Effector memory CD4-positive, alpha-beta T cell (primary cell): ENCODE measurements around the gene LRMDA.

Experiments
- DNase-seq, 3 donors: peaks; one replicate each; pipeline ENCODE4 v3.0.0-alpha.2; 2020
- H3K27ac ChIP-seq: 2 replicates; pipeline ENCODE4 v1.7.0; 2013; ENCODE audit warnings: mild to moderate bottlenecking, low read length, moderate library complexity; ENCODE audit not compliant: insufficient read depth, poor library complexity, severe bottlenecking
- H3K27me3 ChIP-seq: replicated peaks from 2 replicates; pipeline ENCODE4 v1.7.0; 2013; ENCODE audit warnings: mild to moderate bottlenecking, low read length; ENCODE audit not compliant: insufficient read depth, control insufficient read depth, poor library complexity, severe bottlenecking
- H3K36me3 ChIP-seq: 2 replicates; pipeline ENCODE4 v1.7.0; 2013; ENCODE audit warnings: mild to moderate bottlenecking, low read length, moderate library complexity; ENCODE audit not compliant: control insufficient read depth, insufficient read depth
- H3K4me1 ChIP-seq: 2 replicates; pipeline ENCODE4 v1.7.0; 2013; ENCODE audit warnings: low read length, mild to moderate bottlenecking; ENCODE audit not compliant: control insufficient read depth, insufficient read depth, poor library complexity, severe bottlenecking
- H3K4me3 ChIP-seq: 2 replicates; pipeline ENCODE4 v1.7.0; 2013; ENCODE audit warnings: low read length, low read depth, mild to moderate bottlenecking; ENCODE audit not compliant: insufficient read depth, poor library complexity, severe bottlenecking
- H3K9me3 ChIP-seq: 2 replicates; pipeline ENCODE4 v1.7.0; 2013; ENCODE audit warnings: mild to moderate bottlenecking, low read length, moderate library complexity; ENCODE audit not compliant: control insufficient read depth

The LRMDA gene

DNA sequence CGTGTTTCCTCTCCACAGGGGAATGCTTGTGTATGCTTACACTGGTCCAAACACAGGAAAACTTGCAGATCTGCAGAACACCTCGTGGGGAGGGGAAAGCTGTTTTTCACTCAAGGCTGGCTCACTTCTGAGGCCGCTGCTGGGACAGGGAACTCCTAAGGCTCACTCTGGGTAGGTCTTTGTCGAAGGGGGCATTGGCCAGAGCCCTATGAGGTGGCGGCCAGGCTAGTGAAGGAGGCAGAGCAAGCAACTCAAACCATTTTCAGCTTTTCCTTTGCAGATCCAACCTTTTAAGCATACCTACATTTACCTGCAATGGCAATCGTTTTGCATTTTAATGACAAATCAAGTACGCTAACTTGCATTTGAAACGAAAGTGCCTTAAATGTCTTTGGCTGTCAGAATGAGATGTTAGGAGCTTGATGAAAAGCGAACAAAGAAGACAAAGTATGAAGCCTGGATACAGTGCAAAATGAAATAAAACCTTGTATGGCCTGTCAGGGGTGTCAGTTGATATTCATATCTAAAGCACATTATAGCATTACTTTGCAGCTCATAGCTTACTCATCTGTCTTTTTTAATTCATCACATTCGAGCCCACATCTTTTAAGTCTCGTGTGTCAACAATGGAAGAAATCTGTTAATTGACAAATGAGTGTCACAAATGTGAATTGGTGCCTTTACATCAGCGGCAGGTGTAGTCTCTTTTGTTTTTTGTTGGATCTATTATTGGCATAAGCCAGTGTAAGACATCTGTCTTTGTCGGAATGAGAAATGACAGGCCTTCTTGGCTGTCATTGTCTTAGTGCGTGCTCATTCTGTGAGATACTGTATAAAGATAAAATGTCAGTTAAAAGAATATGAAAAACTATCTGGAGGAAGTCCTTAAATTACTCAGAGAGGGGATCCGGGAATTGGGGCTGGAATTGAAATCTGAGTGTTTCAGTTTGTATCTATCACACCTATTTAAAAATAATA is 30.5 kb downstream of the LRMDA start:
- no peaks in the 10 kb centered on the region for H3K4me1 ChIP-seq
- DNase-seq, result no peak
- no peaks in the 10 kb centered on the region for H3K27me3 ChIP-seq
- no peak overlapping the region for H3K27ac ChIP-seq
- no peaks in the 10 kb centered on the region for H3K9me3 ChIP-seq
- no peaks in the 10 kb centered on the region for H3K36me3 ChIP-seq
- no peak overlapping the region for H3K4me3 ChIP-seq

DNA sequence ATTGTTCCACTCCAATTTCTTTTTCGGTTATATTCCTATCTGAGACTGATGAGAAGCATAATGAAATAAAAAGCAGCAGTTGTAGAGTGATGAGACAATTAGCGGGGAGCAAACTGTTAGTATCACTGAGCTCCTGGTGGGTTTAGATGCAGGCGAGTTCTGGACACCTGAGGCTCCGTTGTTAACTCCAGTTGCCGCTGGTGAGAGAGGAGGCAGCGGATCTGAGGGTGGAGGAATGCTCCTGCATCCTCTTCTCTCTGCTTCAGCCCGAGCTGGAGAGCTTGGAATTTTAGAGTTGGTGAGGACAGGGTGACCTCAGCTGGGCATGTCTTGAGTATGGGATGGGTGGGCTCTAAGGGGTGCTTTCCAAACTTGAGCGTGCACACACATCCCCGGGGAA is 31.4 kb downstream of the LRMDA start:
- Histone ChIP-seq H3K4me3 (no peak overlapping the region), H3K27ac (no peak overlapping the region)
- no peak for DNase-seq

GRCh38 chr10:75464478-75465449 is 33.3 kb downstream of the LRMDA start:
- Histone ChIP-seq H3K4me3 (no peak overlapping the region), H3K27me3 (no peaks in the 10 kb centered on the region), H3K9me3 (no peaks in the 10 kb centered on the region), H3K4me1 (no peaks in the 10 kb centered on the region), H3K27ac (no peak overlapping the region), H3K36me3 (no peaks in the 10 kb centered on the region)
- DNase-seq, result no peak

More for the DNA sequence above, 31.4 kb downstream of the LRMDA start:
- Histone ChIP-seq H3K9me3 (no peaks in the 10 kb centered on the region), H3K4me1 (no peaks in the 10 kb centered on the region), H3K27me3 (no peaks in the 10 kb centered on the region), H3K36me3 (no peaks in the 10 kb centered on the region)

GRCh38 chr10:75465450-75465827 is 34.0 kb downstream of the LRMDA start:
- H3K27me3 ChIP-seq, result no peaks in the 10 kb centered on the region
- no peaks in the 10 kb centered on the region for H3K36me3 ChIP-seq
- no peak overlapping the region for H3K27ac ChIP-seq
- no peak overlapping the region for H3K4me3 ChIP-seq
- no peaks in the 10 kb centered on the region for H3K9me3 ChIP-seq
- no peak for DNase-seq
- no peaks in the 10 kb centered on the region for H3K4me1 ChIP-seq

GRCh38 chr10:75466001-75466400 is 34.6 kb downstream of the LRMDA start:
- no peak overlapping the region for H3K27ac ChIP-seq
- H3K4me1 ChIP-seq, result no peaks in the 10 kb centered on the region
- H3K4me3 ChIP-seq, result no peak overlapping the region
- no peaks in the 10 kb centered on the region for H3K9me3 ChIP-seq
- DNase-seq, result no peak
- no peaks in the 10 kb centered on the region for H3K27me3 ChIP-seq
- H3K36me3 ChIP-seq, result no peaks in the 10 kb centered on the region

GRCh38 chr10:75466886-75467285 is 35.5 kb downstream of the LRMDA start:
- DNase-seq, result no peak

GRCh38 chr10:75468612-75469005 is 37.2 kb downstream of the LRMDA start:
- no peak overlapping the region for H3K27ac ChIP-seq
- DNase-seq, result no peak
- H3K9me3 ChIP-seq, result no peaks in the 10 kb centered on the region
- no peak overlapping the region for H3K4me3 ChIP-seq
- peaks cover 2% of the 10 kb centered on the region for H3K27me3 ChIP-seq
- no peaks in the 10 kb centered on the region for H3K36me3 ChIP-seq
- H3K4me1 ChIP-seq, result no peaks in the 10 kb centered on the region

More at GRCh38 chr10:75466886-75467285, 35.5 kb downstream of the LRMDA start:
- no peaks in the 10 kb centered on the region for H3K4me1 ChIP-seq
- no peaks in the 10 kb centered on the region for H3K27me3 ChIP-seq
- no peak overlapping the region for H3K4me3 ChIP-seq
- H3K27ac ChIP-seq, result no peak overlapping the region
- no peaks in the 10 kb centered on the region for H3K9me3 ChIP-seq
- no peaks in the 10 kb centered on the region for H3K36me3 ChIP-seq

DNA sequence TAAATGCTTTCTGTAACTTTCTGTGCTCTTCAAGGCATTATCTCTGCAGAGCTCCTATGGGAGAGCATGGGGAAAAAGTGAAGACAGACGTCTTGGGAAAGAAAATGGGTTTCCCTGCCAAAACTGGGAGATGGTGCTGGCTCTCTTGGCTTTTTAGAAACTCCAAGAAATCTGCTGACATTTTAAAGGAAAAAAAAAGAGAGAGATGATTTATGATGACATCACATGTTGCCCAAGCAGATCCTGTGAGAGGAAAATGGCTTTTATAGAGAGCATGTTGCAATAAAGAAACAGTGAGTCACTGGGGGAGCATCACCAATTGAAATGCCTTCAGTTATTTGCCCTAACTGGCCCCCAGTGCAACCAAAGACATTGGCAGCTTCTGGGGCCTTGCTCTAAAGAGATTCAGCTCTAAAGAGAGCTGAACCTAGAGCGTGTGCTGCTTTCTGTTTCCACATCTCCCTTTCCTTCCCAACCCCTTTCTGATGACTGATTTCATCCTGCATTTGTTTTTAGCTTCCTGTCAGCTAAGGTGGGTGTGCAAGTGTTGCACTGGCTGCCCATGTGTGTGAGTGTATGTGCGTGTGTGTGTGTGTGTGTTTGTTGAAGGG is 37.7 kb downstream of the LRMDA start:
- peaks cover 2% of the 10 kb centered on the region for H3K27me3 ChIP-seq
- no peaks in the 10 kb centered on the region for H3K36me3 ChIP-seq
- no peak for DNase-seq
- no peak overlapping the region for H3K4me3 ChIP-seq
- H3K9me3 ChIP-seq, result no peaks in the 10 kb centered on the region
- H3K4me1 ChIP-seq, result no peaks in the 10 kb centered on the region
- H3K27ac ChIP-seq, result no peak overlapping the region

DNA sequence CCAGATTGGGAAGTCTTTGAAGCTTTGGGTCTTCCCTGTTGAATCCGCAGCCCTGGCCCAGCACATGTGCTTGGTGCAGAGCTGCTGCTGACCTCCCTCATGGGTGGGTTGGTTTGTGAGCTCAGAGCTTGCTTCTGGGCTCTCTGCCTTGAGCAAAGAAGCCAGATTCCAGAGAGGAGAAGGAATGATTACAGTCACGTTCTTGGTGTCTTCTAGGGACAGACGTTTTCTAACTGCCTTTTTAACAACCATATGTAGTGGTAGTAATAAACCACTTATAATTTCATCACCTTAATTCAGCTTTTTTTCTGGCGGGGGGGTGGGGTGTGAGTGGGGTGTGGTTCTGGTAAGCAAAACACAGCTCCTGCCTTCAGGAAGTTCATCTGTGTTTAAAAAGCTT is 39.5 kb downstream of the LRMDA start:
- H3K4me1 ChIP-seq, result no peaks in the 10 kb centered on the region
- H3K36me3 ChIP-seq, result no peaks in the 10 kb centered on the region
- H3K27me3 ChIP-seq, result peaks cover 2% of the 10 kb centered on the region
- no peak for DNase-seq
- H3K9me3 ChIP-seq, result no peaks in the 10 kb centered on the region
- H3K4me3 ChIP-seq, result no peak overlapping the region
- H3K27ac ChIP-seq, result no peak overlapping the region
